Measurements from ENCODE around the gene TBX2.

- TF ChIP-seq, protein P1, sequence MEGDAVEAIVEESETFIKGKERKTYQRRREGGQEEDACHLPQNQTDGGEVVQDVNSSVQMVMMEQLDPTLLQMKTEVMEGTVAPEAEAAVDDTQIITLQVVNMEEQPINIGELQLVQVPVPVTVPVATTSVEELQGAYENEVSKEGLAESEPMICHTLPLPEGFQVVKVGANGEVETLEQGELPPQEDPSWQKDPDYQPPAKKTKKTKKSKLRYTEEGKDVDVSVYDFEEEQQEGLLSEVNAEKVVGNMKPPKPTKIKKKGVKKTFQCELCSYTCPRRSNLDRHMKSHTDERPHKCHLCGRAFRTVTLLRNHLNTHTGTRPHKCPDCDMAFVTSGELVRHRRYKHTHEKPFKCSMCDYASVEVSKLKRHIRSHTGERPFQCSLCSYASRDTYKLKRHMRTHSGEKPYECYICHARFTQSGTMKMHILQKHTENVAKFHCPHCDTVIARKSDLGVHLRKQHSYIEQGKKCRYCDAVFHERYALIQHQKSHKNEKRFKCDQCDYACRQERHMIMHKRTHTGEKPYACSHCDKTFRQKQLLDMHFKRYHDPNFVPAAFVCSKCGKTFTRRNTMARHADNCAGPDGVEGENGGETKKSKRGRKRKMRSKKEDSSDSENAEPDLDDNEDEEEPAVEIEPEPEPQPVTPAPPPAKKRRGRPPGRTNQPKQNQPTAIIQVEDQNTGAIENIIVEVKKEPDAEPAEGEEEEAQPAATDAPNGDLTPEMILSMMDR (IDR thresholded peaks at IDR 0.05): no peak
- TF ChIP-seq POLR2A (IDR thresholded peaks at IDR 0.05): no peak
These were observed 51.2 kb downstream of the TBX2 start for GRCh38 chr17:61450641-61451537.

All from adrenal gland (tissue), 5 donors.